Hematopoietic multipotent progenitor cell treated with erythropoietin and hydrocortisone succinate and interleukin-3 and kit ligand, for 4 days (in vitro differentiated cells): Measurements from ENCODE around the gene C12orf76.

Experiments used
- DNase-seq: peaks from one replicate; pipeline ENCODE4 v3.0.0-alpha.2; 2015

The C12orf76 gene

GRCh38 chr12:109994401-109995175, 53.7 kb downstream of the C12orf76 start:
- DNase-seq: peak; percentile 52

- DNase-seq: no peak
Observed at GRCh38 chr12:109993091-109993490, 55.2 kb downstream of the C12orf76 start.

- no peak for DNase-seq
Observed at GRCh38 chr12:109991586-109991985, 56.7 kb downstream of the C12orf76 start.
